Panc1 (cell line): Measurements from ENCODE around the gene CADPS2.

Experiments
- POLR2AphosphoS5 ChIP-seq: IDR thresholded peaks from 2 replicates; pipeline ENCODE4 v1.6.1; 2012; ENCODE audit warnings: mild to moderate bottlenecking, low read depth, low read length, moderate library complexity
- REST ChIP-seq, 2 experiments: IDR thresholded peaks; 2 replicates each; pipeline ENCODE4 v1.6.1; 2011 to 2012; ENCODE audit warnings: low read depth in 2 of 2, control low read depth in 1 of 2, low read length in 1 of 2, mild to moderate bottlenecking in 1 of 2, moderate library complexity in 1 of 2; ENCODE audit not compliant: insufficient read depth in 1 of 2
- TCF7L2 ChIP-seq: IDR thresholded peaks from 2 replicates; pipeline ENCODE4 v1.6.1; 2011; ENCODE audit warnings: mild to moderate bottlenecking, low read depth, low read length, inconsistent platforms
- TF ChIP-seq, protein P1 (sequence below): fragments of 450-650 bp; IDR thresholded peaks from 2 replicates; pipeline ENCODE4 v1.5.1; 2017; ENCODE audit warnings: mild to moderate bottlenecking

- TF ChIP-seq, protein P1, sequence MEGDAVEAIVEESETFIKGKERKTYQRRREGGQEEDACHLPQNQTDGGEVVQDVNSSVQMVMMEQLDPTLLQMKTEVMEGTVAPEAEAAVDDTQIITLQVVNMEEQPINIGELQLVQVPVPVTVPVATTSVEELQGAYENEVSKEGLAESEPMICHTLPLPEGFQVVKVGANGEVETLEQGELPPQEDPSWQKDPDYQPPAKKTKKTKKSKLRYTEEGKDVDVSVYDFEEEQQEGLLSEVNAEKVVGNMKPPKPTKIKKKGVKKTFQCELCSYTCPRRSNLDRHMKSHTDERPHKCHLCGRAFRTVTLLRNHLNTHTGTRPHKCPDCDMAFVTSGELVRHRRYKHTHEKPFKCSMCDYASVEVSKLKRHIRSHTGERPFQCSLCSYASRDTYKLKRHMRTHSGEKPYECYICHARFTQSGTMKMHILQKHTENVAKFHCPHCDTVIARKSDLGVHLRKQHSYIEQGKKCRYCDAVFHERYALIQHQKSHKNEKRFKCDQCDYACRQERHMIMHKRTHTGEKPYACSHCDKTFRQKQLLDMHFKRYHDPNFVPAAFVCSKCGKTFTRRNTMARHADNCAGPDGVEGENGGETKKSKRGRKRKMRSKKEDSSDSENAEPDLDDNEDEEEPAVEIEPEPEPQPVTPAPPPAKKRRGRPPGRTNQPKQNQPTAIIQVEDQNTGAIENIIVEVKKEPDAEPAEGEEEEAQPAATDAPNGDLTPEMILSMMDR = no peak
- TF ChIP-seq POLR2AphosphoS5 = no peak
- TF ChIP-seq TCF7L2 = no peak
- no peak for TF ChIP-seq REST (IDR thresholded peaks at IDR 0.05; ENCODE audit: insufficient read depth in 1 of 2, low read depth in 2 of 2, low read length in 1 of 2)
Measured at GRCh38 chr7:122301858-122302760, 584.2 kb downstream of the CADPS2 start.
